ENCODE data around the gene ZNF550.

The ZNF550 gene

DNA sequence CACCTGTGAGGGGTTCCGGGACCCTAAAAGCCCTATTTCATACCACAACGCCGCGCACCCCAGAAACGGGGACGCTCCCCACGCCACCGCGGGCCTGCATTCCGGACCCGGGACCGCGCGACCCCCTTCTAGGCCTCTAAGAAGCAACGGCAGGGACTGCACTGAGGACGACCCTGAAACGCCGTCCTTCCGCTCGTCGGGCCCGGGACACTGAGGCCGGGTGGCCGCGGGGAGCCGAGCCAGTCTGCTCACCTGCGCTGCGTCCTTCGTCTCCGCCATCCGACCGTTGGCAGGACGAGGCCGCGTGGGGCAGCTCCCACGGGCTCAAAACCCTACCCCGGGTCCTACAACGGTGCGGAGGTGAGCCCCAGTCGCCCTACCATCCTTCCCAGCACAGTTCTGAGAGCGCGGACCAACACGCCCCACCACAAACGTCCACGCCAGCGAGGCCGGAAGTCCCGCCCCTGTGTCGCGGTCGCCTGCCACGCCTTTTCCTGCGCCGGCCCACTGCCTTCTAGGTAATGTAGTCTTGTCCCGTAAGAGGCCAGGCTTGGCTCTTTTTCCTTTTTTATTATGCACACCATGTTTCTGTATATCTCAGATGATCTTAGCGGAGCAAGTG lies at the start of gene ZNF550:
Gene ZNF550 (minus strand): TSS at position 460 of the 622 bp plus-strand sequence. CDS start 181 bp downstream, at position 279.
- peak; percentile 54 for DNase-seq

GRCh38 chr19:57606931-57607330 lies 47.3 kb upstream of the ZNF550 start:
- DNase-seq: no peak

- peak; percentile 94 for DNase-seq
Observed at GRCh38 chr19:57599761-57600383, 40.2 kb upstream of the ZNF550 start, which contains the start of gene ZNF530. ZNF530 (plus strand) TSS chr19:57599885; CDS start chr19:57604346, 4,461 bp downstream.

- no peak for DNase-seq
Observed at GRCh38 chr19:57599377-57599760, 39.7 kb upstream of the ZNF550 start.

GRCh38 chr19:57587529-57587928 lies 27.9 kb upstream of the ZNF550 start:
- DNase-seq: no peak

DNA sequence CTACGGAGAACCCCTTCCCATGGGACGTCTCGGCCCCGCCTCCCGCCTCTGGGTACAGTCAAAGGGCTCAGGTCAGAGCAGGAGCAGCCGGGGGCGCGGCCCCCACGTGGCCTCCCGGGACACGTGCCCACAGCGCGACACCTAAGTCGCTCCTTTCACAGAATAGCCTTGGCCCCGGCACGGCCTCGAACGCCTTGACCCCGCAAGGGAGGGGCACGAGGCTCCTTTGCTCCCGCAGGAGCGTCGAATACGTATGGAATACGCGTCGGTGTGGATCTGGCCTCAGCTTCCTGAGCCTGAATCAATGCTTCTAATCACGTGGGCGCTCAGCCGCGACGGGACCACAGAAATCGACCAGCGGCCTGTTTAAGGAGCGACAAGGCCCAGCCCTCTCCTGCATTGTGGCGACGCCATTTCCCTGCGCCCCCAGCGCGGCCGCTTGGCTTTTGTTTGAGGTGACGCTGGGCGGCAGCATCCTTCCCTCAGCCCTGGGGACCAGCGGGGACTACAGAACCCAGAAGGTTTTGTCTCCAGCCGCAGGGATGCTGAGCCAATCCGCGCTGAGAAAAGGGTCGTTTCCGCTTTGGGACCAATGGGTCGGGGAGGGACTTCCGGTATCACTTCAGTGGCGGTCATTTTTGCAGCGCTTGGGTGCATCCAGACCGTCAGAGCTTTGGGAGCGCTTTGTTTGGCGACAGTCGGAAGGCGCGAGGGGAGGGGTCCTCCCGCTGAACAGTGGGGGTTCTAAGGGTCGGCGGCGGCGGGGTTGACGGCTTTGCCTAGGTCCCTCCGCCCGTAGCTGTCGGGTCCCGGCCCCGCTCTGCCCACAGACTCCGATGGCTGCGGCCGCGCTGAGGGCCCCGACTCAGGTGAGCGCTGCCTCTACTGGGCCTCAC lies 24.1 kb upstream of the ZNF550 start, which contains the start of gene ZIK1:
Gene ZIK1 (plus strand): TSS at position 625 of the 896 bp plus-strand sequence. CDS start 212 bp downstream, at position 837.
- DNase-seq: peak; percentile 96

GRCh38 chr19:57583104-57583520 lies 23.4 kb upstream of the ZNF550 start:
- DNase-seq: no peak

DNA sequence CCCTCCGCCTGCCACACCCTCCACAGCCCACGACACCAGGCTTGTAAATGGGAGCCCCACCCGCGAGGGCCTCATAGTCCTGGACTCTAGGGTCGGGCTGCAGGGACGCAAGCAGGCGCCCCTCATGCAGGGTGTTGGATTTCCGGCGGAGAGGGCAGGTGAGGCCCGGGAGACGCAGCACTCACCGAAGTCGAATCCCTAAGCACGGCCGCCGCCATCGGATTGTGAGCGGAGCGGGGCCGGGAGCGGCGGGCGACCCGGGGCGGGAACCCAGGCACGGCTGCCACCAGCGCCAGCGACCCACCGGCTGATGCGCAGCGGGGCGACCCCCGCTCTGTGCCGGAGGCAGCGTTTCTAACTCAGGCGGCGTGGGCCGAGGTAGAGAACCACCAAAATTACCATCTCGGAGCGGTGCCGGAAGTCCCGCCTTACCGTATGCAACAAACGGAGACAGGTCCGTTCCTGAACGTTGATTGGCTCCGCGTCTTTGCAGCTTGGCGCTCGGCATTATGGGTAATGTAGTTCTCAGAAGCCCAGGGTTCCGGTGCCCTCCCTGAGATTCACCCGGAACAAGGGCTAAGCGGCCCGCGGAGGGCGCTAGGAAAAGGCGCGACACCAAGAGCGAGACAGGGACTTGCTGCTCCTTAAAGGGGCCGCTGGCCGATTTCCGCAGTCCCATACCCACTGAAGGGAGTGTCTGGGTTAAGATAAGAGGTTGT lies 19.0 kb upstream of the ZNF550 start, which contains the start of gene ZNF416:
Gene ZNF416 (minus strand): TSS at position 425 of the 719 bp plus-strand sequence. CDS start 207 bp downstream, at position 218.
- peak; percentile 98 for DNase-seq

DNA sequence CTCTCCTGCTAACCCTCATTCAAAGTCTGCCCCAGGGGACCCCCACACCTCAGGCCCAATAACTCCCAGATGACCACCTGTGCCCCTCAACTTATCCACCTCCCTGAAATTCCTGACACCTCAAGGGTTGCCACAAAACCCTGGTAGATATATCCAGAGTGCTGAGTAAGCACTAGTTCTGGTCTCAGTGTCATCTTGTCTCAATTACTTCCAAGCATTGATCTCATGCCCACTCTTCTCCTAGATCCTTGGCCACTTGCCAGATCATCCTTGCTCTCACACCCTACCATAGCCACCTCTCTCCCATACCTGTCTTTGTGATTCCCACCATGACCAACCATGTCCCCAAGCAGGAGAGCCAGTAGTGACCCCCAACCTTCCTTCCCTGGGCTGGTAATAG lies 17.0 kb upstream of the ZNF550 start:
- no peak for DNase-seq

GRCh38 chr19:57572415-57572947 lies 12.8 kb upstream of the ZNF550 start:
- no peak for DNase-seq

- no peak for DNase-seq
Observed at GRCh38 chr19:57570707-57571106, 11.0 kb upstream of the ZNF550 start.

DNA sequence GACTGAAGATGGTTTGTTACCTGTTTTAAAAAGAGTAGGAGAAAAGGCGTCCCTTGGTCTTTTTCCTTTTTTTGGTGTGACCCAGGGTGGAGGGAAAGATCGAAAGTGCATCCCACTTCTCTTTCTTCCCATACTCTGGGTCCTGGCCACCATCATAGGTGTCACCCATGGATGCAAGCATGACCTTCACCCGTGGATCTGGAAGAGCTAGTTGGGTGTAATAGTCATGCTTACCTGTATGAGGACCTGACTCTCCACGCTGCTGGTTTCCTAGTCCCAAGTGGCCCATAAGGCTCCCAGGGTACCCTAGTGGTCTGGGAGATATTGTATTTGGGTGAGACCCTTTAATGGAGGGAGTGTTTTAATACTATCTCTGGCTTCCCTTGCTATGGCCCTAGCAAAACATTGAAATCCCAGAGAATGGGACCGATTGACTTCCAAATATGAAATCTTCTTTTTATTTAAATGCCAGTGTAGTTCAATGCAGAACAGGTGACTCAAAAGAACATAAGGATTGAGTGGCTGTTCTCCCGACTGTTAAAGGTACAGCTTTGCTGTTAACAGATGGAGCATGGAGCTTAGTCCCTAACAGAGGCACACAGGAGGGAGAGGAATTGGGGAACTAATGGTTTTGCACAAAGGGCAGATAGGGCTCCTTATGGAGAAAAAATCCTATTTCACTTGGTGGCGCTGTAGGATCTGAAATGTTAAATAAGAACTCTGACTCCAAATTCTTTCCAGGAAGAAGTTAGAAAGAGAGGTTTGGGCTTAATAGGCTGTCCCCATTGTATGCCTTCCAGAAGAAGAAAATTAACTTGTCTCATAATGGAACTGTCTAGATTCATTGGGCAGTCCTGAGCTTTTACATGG lies 7.0 kb upstream of the ZNF550 start:
- no peak for DNase-seq

DNA sequence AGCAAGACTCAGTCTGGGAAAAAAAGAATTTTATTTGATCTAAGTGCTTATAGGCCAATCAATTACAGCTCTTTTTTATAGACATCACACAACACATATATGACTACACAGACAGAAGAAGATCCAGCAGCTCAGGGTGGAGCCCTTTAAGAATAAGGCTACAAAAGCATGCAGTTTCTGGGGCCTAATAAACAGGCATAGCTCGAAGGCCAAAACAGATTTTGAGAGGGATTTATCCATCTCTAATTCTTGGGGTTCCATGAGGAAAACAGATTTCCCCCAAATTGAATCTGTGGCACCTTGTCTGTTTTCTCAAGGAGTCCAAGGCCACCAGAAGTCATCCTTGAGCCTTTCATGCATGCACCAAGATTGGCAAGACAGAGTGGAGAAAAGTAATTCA lies 3.9 kb upstream of the ZNF550 start:
- no peak for DNase-seq

DNA sequence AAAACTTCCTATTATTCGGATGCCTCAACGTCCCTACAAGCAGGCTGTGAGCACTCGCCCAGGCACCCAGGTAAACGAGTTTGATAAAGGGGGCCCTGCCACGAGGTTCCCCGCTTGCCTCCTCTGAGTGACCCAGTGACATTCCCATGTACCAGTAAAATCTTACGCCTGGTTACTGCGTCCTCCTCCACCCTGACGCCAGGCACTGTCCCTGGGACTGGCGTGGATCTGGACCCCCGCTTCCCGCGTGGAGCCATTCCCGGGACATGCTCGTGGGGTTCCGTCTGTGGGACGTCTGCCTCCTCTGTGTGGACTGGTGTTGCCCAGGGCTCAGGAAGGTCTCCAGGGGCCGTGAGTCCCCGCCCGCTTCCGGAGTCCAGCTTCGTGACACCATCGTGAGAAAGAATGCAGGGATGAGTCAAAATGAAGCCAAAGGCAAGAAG lies 407 bp upstream of the ZNF550 start:
- no peak for DNase-seq

GRCh38 chr19:57559008-57559403 lies 657 bp downstream of the ZNF550 start:
- DNase-seq: peak; percentile 9

- no peak for DNase-seq
Observed at GRCh38 chr19:57558525-57558924, 1.1 kb downstream of the ZNF550 start.

- DNase-seq: no peak
Observed at GRCh38 chr19:57557659-57558058, 2.0 kb downstream of the ZNF550 start.

GRCh38 chr19:57552432-57552831 lies 7.2 kb downstream of the ZNF550 start:
- DNase-seq: no peak

DNA sequence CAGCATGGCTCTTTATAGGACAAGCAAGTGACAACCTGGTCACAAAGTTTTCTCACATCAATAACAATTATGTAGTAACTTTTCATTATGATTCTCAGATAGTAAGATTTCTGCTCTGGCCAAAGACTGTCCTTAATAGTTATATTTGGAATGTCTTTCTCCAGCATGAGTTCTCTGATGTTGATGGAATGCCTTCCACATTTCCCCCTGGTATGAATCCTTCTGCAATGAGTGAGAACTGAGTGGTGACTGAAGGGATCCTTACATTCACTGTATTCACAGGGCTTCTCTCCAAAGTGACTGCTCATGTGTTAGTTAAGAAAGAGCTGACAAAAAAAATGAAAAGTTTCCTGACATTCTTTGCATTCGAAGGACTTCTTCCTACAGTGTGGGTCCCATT lies 13.2 kb downstream of the ZNF550 start:
- no peak for DNase-seq

- no peak for DNase-seq
Observed at GRCh38 chr19:57537953-57538547, 21.6 kb downstream of the ZNF550 start.

All from KG1 (cell line).